ENCODE data around the gene NOC4L. TPM values are rescaled to one million over a fixed set of nuclear protein-coding genes. Genes with fewer than 3 reads are reported as not detected.
A peak's percentile ranks its signal among the peaks of the same experiment; 100 is the strongest.
"Not testable (repeated sequence)": the region's sequence is repeated elsewhere in the genome, so short reads cannot be mapped to it uniquely, and the experiment has no call there.

The NOC4L gene
- total RNA-seq, 1 donor from 2014 or later: 6.2 TPM

GRCh38 chr12:132182206-132182710 is 38.0 kb downstream of the NOC4L start:
- no peak for DNase-seq

GRCh38 chr12:132182711-132183365 is 38.6 kb downstream of the NOC4L start:
- no peak for DNase-seq

- no peak for DNase-seq
These were observed 41.4 kb downstream of the NOC4L start for GRCh38 chr12:132185705-132186104.

GRCh38 chr12:132186208-132186856 is 42.1 kb downstream of the NOC4L start:
- DNase-seq: no peak

GRCh38 chr12:132186857-132187620 is 42.8 kb downstream of the NOC4L start:
- no peak for DNase-seq

- no peak for DNase-seq
These were observed 43.6 kb downstream of the NOC4L start for GRCh38 chr12:132187646-132188450.

GRCh38 chr12:132188451-132188901 is 44.2 kb downstream of the NOC4L start:
- no peak for DNase-seq

- DNase-seq: no peak
These were observed 44.7 kb downstream of the NOC4L start for GRCh38 chr12:132188916-132189325.

GRCh38 chr12:132189378-132190011 is 45.2 kb downstream of the NOC4L start:
- DNase-seq: peak; percentile 74

GRCh38 chr12:132190012-132190755 is 45.9 kb downstream of the NOC4L start:
- DNase-seq: no peak

GRCh38 chr12:132190834-132191500 is 46.7 kb downstream of the NOC4L start:
- DNase-seq: no peak

- DNase-seq: no peak
These were observed 47.7 kb downstream of the NOC4L start for GRCh38 chr12:132191715-132192553.

GRCh38 chr12:132194056-132194455 is 49.8 kb downstream of the NOC4L start:
- no peak for DNase-seq

- no peak for DNase-seq
These were observed 50.3 kb downstream of the NOC4L start for GRCh38 chr12:132194556-132194955.

- not testable (repeated sequence) for DNase-seq
These were observed 51.0 kb downstream of the NOC4L start for GRCh38 chr12:132195242-132195641.

GRCh38 chr12:132196038-132196872 is 52.0 kb downstream of the NOC4L start:
- DNase-seq: no peak

GRCh38 chr12:132196873-132197390 is 52.7 kb downstream of the NOC4L start:
- no peak for DNase-seq

All from occipital lobe (tissue), 2 donors.